HG02571 (cell line): Measurements from ENCODE around the gene SPINT1.

ENCODE experiments used
- ATAC-seq: cut with Tn5 transposase; IDR thresholded peaks from one replicate; pipeline ENCODE4 v1.9.1; 2021; ENCODE audit warnings: mild to moderate bottlenecking, moderate library complexity; ENCODE audit not compliant: unreplicated experiment

Gene SPINT1, protein sequence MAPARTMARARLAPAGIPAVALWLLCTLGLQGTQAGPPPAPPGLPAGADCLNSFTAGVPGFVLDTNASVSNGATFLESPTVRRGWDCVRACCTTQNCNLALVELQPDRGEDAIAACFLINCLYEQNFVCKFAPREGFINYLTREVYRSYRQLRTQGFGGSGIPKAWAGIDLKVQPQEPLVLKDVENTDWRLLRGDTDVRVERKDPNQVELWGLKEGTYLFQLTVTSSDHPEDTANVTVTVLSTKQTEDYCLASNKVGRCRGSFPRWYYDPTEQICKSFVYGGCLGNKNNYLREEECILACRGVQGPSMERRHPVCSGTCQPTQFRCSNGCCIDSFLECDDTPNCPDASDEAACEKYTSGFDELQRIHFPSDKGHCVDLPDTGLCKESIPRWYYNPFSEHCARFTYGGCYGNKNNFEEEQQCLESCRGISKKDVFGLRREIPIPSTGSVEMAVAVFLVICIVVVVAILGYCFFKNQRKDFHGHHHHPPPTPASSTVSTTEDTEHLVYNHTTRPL

DNA sequence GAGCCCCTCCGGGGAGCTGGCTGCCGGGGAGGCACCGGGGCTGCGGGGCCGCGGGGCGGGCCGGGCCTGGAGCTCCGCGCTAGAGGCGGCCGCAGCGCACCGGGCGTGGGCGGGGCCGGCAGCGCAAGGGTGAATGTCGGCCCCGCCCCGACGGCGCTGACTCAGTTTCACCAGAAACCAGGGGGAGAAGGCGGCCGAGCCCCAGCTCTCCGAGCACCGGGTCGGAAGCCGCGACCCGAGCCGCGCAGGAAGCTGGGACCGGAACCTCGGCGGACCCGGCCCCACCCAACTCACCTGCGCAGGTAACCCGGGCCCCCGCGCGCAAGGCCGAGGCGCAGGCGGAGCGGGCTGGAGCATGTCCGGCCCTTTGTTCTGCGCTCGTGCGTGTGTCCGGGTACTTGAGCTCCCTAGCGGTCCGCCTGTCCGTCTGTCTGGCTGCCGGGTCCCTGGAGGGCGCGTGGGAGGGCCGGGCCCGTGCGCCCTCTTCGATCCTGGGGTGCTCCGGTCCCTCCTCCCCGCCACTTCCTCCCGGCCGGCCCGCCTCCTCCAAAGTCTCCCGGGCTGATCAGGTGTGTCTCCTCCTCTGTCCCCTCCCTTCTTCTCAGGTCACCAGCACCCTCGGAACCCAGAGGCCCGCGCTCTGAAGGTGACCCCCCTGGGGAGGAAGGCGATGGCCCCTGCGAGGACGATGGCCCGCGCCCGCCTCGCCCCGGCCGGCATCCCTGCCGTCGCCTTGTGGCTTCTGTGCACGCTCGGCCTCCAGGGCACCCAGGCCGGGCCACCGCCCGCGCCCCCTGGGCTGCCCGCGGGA is at the start of gene SPINT1:
Gene SPINT1, plus strand, starts transcription at position 164 of the 811 bp plus-strand sequence. Its CDS starts 507 bp downstream, at position 671.
- no peak for ATAC-seq

DNA sequence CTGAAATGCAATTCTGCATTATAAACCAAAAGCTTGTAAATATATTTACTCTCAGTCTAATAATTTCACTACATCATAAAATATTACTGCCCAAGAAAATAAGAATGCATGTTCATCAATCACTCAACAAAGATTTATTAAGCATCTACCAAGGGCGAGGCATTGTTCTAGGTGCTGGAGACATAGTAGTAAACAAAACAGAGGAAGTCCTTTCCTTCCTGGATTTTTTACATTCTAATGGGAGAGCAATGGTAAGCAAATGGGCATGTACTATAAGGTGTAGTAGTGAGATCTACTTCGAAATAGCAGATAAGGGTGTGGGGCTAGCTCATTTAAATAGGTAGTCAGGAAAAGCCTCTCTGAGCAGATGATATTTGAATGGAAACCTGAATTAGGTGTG is 47.8 kb upstream of the SPINT1 start:
- no peak for ATAC-seq

DNA sequence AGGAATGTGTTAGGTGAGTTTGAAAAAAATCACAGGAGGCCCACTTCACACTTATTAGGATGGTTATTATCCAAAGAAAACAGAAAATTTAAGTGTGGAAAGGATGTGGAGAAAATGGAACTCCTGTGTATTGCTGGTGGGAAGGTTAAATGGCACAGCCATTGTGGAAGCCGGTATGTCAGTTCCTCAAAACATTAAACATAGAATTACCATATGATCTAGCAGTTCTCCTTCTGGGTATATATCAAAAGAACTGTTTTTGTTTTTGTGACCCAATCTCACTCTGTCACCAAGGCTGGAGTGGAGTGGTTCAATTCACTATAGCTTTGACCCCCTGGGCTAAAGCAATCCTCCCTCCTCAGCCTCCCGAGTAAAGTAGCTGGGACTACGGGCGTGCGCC is 47.3 kb upstream of the SPINT1 start:
- ATAC-seq, result no peak

- ATAC-seq, result no peak
These were observed 44.3 kb upstream of the SPINT1 start for GRCh38 chr15:40799523-40799922.

GRCh38 chr15:40803076-40803475 is 40.8 kb upstream of the SPINT1 start:
- no peak for ATAC-seq

GRCh38 chr15:40803688-40804087 is 40.2 kb upstream of the SPINT1 start:
- ATAC-seq, result no peak

DNA sequence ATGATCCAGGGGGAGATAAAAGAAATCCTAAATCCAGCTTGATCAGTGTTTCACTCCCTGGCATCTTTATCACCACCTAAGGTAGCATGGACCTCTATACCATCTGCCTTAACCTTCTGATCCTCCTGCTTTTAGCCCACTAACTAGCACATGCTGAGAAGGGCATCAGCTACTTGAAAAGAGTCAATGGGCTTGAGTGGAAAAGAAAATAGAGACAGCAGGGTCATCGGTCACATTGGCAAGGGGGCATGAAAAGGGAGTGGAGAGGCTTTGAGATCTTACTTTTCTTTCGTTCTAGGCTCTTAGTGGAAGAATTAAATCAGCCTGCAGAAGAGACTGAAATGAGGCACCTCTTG is 37.2 kb upstream of the SPINT1 start:
- ATAC-seq, result no peak

DNA sequence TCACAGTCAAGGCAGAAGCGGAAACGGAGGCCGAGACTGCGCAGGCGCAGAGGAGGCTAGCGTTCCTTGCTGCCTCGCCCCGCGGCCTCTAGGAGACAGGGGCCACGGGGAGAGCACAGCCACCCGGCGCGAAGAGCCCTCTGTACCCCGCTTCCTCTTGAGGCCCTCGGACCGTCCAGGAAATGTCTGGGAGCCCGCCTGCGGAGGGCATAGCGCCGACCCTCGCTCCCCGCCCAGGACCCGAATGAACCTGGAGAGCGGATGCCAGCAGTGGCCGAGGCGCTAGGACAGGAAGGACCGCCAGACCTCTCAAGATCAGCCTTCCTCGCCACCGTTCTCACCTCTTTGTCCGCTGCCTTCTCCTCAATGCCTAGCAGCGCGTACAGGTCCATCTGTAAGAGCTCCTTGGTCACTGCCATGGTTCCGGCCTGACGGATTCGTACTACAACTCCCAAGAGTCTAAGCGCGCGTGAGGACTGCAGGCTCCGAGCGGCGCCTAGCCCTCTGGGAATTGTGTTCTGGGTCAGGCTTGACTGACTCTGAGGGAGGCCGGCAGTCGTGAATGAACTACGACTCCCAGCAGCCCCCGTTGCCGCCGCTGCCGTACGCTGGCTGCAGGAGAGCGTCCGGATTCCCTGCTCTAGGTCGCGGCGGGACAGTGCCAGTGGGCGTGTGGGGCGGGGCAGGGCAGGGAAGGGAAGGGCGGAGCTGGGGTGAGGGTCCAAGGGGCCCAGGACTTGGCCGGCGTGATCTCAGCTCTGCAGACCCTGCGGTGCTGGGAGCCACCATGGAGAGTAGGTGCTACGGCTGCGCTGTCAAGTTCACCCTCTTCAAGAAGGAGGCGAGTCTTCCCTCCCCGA is 36.6 kb upstream of the SPINT1 start, which contains the start of the genes DNAJC17 and ZFYVE19:
Gene DNAJC17, minus strand, starts transcription at position 446 of the 860 bp plus-strand sequence. Its CDS starts 27 bp downstream, at position 419.
Gene ZFYVE19, plus strand, starts transcription at position 62 of the 860 bp plus-strand sequence. Its CDS starts 501 bp downstream, at position 563.
- ATAC-seq, result peak; percentile 93

GRCh38 chr15:40807888-40808461 is 35.9 kb upstream of the SPINT1 start:
- ATAC-seq, result no peak

DNA sequence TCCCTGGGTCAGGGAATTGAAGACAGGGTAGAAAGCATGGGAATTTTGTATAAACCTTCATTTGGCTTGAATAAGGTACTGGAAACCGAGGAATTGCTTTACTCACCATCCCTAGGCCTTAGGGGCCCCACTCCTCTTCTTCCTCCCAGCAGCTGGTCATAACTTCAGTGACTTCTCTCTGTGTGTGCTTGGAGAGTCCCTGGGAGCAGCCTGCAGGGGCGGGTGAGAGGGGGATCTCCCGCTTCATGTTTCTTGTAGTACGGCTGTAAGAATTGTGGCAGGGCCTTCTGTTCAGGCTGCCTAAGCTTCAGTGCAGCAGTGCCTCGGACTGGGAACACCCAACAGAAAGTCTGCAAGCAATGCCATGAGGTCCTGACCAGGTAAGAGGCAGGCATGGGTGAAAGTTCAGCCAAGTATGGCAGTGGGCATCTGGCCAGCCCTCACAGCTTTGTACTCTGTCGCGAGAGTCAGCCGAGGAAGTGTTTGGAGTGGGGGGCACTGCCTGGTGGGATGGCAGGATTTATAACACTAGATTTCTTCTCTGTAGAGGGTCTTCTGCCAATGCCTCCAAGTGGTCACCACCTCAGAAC is 34.9 kb upstream of the SPINT1 start:
- ATAC-seq, result no peak

- ATAC-seq, result no peak
These were observed 31.0 kb upstream of the SPINT1 start for GRCh38 chr15:40812721-40813425.

DNA sequence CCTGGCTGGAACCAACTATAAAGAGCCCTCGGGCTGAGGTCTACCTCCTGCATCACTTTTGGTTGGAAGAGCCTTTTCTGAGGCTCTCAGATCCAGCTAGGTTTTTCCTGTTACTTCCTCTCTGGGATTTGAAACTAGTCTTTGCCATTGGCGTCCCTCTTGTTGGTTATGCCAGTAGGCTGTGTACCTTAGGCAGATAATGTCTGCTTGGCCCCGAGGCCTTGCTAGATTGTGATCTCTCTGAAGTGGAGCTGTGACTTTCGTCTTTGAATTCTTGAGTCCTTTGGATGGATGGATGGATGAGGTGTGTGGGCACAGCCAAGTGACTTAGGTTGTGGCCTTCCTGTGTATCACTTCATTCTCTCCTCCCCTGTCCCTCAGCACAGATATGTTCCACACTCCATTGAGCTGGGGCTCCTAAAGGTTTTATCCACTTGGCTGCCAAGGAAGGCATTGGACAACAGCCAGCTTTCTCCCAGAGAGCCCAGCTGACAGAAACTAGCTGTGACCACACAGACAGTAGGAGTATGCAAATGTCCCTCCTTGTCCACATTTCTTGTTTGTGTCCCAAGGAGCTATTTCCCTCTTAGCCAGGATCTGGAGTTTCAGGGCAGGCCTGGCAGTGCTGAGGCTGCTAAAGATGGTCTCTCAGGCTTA is 28.7 kb upstream of the SPINT1 start:
- no peak for ATAC-seq

- no peak for ATAC-seq
These were observed 24.8 kb upstream of the SPINT1 start for GRCh38 chr15:40819048-40819447.

DNA sequence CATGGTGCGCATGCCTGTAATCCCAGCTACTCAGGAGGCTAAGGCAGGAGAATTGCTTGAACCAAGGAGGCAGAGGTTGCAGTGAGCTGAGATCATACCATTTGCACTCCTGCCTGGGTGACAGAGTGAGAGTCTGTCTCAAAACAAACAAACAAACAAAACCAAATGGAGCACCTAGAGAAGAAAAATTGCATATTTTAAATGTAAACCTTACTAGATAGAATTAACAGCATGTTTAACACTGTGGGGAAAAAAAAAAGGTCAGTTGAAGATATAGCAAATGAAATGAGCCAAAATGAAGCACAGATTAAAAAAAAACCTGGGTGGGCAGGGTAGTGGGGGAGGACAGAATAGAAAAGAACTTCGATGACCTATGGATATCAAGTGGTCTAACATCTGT is 22.7 kb upstream of the SPINT1 start:
- ATAC-seq, result no peak

GRCh38 chr15:40823572-40824343 is 20.1 kb upstream of the SPINT1 start:
- no peak for ATAC-seq

- ATAC-seq, result no peak
These were observed 18.0 kb upstream of the SPINT1 start for GRCh38 chr15:40825661-40826422.

DNA sequence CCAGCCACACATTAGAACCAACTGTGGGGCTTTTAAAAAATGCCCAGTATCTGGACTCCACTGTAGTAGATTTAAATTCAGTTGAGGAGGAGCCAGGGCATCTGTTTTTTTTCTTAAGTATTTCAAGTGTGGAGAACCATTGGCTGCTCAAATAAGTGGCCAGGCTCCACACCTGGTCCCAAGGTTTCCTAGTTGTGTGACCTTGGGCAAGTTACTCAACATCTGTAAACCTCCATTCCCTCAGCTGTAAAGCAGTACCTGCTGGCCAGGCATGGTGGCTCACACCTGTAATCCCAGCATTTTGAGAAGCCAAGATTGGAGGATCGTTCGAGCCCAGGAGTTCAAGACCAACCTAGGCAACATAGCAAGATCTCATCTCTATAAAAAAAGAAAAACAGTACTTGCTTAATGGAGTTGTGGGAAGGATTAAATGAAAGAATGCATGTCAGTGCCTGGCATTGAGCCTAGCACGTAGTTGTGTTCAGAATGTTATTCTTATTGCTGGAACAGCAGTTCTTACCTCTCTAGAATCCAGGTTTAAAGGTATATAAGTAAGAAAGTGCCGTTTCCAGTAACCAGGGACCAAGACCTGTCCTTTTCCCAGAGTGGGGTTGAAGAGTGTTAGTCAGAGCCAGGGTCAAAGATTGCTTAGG is 17.3 kb upstream of the SPINT1 start:
- ATAC-seq, result no peak
